GM12874 (cell line): ENCODE measurements around the gene GBX1.

ENCODE experiments used
- CTCF ChIP-seq: IDR thresholded peaks from 2 replicates; pipeline ENCODE4 v1.5.1; 2011; ENCODE audit warnings: low read depth, mild to moderate bottlenecking, control low read depth, low read length, moderate library complexity; ENCODE audit not compliant: insufficient read depth

The GBX1 gene

GRCh38 chr7:151193203-151193978 lies 25.9 kb upstream of the GBX1 start:
- TF ChIP-seq CTCF, result no peak

GRCh38 chr7:151192002-151192539 lies 24.6 kb upstream of the GBX1 start:
- TF ChIP-seq CTCF, result no peak

- TF ChIP-seq CTCF, result no peak
Observed at GRCh38 chr7:151191544-151191943, 24.1 kb upstream of the GBX1 start.

GRCh38 chr7:151189038-151189437 lies 21.5 kb upstream of the GBX1 start:
- no peak for TF ChIP-seq CTCF

- no peak for TF ChIP-seq CTCF
Observed at GRCh38 chr7:151188252-151188542, 20.7 kb upstream of the GBX1 start.

GRCh38 chr7:151187409-151188251 lies 20.1 kb upstream of the GBX1 start:
- TF ChIP-seq CTCF, result no peak

- no peak for TF ChIP-seq CTCF
Observed at GRCh38 chr7:151186640-151187408, 19.3 kb upstream of the GBX1 start, which contains the start of gene ASB10. TSS of gene ASB10 (minus strand) at chr7:151187250. CDS start at chr7:151187130, 120 bp downstream.
